Left ventricle myocardium inferior (tissue), 1 donor: ENCODE data around the gene FTCD. TPM values are rescaled to one million over a fixed set of nuclear protein-coding genes. Genes with fewer than 3 reads are reported as not detected.

Experiments used
- DNase-seq: peaks from one replicate; pipeline ENCODE4 v3.0.0-alpha.2; 2020
- H3K27ac ChIP-seq: fragments of 200-600 bp; replicated peaks from 2 replicates; pipeline ENCODE4 v1.8.0; 2021
- H3K27me3 ChIP-seq: fragments of 200-600 bp; 2 replicates; pipeline ENCODE4 v1.8.0; 2021; ENCODE audit warnings: low read depth
- H3K36me3 ChIP-seq: fragments of 200-600 bp; 2 replicates; pipeline ENCODE4 v1.8.0; 2021
- H3K4me1 ChIP-seq: fragments of 200-600 bp; 2 replicates; pipeline ENCODE4 v1.8.0; 2021
- H3K4me3 ChIP-seq: fragments of 200-600 bp; 2 replicates; pipeline ENCODE4 v1.8.0; 2021; ENCODE audit warnings: mild to moderate bottlenecking, moderate library complexity
- H3K9me3 ChIP-seq: fragments of 200-600 bp; replicated peaks from 2 replicates; pipeline ENCODE4 v1.8.0; 2021
- intact Hi-C: fragments of 100-400 bp; cut with micrococcal nuclease; formaldehyde crosslinking; loops from one replicate; pipeline ENCODE4 v1.11.0; 2022
- total RNA-seq: library from RNA; stranded (reverse); fragmentation: NEBNext Ultra II Directional; extraction: Animal tissue kit (Norgen Biotek cat#: 25700); gene quantifications from one replicate; pipeline ENCODE4 v1.2.1, GENCODE V29; 2021
- TF ChIP-seq, protein P1 (sequence below): fragments of 200-600 bp; IDR thresholded peaks from 2 replicates; pipeline ENCODE4 v1.8.0; 2021; ENCODE audit warnings: antibody characterized with exemption, mild to moderate bottlenecking, borderline replicate concordance
- donor health status: DM: no; HTN: yes; CAD: no; lungs with severe emphysema.

The FTCD gene
- total RNA-seq, 1 donor from 2014 or later: 2.2 TPM

DNA sequence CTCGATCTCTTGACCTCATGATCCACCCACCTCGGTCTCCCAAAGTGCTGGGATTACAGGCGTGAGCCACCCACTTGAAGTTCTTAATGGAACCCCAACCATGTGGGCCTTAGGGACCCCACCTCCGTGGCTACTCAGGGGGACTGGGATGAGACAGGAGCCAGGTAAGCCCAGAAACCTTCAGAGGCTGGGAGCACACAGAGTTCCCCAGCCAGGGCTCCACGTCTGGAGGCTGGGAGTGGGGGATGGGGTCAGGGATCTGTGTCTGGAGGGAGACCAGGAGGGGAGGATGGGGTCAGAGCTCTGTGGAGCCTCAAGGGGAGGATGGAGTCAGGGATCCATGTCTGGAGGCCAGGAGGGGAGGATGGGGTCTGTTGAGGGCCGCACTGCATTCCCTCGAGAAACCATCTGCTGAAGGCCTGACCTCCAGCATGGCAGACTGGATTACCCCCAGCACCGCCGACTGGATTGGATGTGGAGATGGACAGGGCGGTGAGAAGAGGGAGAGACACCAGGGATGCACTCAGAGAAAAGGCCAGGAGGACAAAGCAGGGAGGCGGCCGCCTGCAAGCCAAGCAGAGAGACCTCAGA lies 2.1 kb upstream of the FTCD start:
- TF ChIP-seq, protein P1, sequence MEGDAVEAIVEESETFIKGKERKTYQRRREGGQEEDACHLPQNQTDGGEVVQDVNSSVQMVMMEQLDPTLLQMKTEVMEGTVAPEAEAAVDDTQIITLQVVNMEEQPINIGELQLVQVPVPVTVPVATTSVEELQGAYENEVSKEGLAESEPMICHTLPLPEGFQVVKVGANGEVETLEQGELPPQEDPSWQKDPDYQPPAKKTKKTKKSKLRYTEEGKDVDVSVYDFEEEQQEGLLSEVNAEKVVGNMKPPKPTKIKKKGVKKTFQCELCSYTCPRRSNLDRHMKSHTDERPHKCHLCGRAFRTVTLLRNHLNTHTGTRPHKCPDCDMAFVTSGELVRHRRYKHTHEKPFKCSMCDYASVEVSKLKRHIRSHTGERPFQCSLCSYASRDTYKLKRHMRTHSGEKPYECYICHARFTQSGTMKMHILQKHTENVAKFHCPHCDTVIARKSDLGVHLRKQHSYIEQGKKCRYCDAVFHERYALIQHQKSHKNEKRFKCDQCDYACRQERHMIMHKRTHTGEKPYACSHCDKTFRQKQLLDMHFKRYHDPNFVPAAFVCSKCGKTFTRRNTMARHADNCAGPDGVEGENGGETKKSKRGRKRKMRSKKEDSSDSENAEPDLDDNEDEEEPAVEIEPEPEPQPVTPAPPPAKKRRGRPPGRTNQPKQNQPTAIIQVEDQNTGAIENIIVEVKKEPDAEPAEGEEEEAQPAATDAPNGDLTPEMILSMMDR: no peak
- intact Hi-C loops: no loop called here
- H3K27ac ChIP-seq: no peak overlapping the region
- DNase-seq: no peak
- no peaks in the 10 kb centered on the region for H3K9me3 ChIP-seq
- H3K4me3 ChIP-seq: no peak overlapping the region
- no peaks in the 10 kb centered on the region for H3K27me3 ChIP-seq
- peaks cover 11% of the 10 kb centered on the region for H3K36me3 ChIP-seq
- peaks cover 14% of the 10 kb centered on the region for H3K4me1 ChIP-seq

DNA sequence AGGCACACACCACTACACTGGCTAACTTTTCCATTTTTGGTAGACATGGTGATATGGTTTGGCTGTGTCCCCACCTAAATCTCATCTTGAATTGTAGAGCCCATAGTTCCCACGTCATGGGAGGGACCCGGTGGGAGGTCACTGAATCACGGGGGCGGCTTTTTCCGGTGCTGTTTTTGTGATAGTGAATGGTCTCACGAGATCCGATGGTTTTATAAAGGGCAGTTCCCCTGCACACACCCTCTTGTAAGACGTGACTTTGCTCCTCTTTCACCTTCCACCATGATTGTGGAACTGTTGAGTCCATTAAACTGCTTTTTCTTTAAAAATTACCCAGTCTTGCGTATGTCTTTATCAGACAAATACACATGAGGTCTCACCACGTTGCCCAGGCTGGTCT lies 1.3 kb upstream of the FTCD start:
- Histone ChIP-seq H3K4me1 (peaks cover 16% of the 10 kb centered on the region), H3K4me3 (no peak overlapping the region), H3K9me3 (no peaks in the 10 kb centered on the region), H3K27me3 (no peaks in the 10 kb centered on the region), H3K27ac (no peak overlapping the region), H3K36me3 (peaks cover 7% of the 10 kb centered on the region)
- intact Hi-C loops: no loop called here
- TF ChIP-seq, protein P1: no peak
- DNase-seq: no peak

DNA sequence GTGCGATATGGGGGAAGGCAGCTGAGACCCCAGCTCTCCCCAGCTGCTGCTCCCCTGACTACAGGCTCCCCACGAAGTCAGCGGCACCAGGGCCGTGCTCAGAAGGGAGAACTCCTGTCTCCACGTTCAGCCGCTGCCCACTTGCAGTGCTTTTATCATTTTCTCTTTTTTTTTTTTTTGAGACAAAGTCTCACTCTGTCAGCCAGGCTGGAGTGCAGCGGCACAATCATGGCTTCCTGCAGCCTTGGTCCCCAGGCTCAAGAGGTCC lies 933 bp upstream of the FTCD start:
- DNase-seq: no peak
- Histone ChIP-seq H3K36me3 (peaks cover 4% of the 10 kb centered on the region), H3K9me3 (no peaks in the 10 kb centered on the region), H3K4me3 (no peak overlapping the region), H3K4me1 (peaks cover 16% of the 10 kb centered on the region), H3K27me3 (no peaks in the 10 kb centered on the region), H3K27ac (no peak overlapping the region)
- intact Hi-C loops: no loop called here
- TF ChIP-seq, protein P1: no peak

DNA sequence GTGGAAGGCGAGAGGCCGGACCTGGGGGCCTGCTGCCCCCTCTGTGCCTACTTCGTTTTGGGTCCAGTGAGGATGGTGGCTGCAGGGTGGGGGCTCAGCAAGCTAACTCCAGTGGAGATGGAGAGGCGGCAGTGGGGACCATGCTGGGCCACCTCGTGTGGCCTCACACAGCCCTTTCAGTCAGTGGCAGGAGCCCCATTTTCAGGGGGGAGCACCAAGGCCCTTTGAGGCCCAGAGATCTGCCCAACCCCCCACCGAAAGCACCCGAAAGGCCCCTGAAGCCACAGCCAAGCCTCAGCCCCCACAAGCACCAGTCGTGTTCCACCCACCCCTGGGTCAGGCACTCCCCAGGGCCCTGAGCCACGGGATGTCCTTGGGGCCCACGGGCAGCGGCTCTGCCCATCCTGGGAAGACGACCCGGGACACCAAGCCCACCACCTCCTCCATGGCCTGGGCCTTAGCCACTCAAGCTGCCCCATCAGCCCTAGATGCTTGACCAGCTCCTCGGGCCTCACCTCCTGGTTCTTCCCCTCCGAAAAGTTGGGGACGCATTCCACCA lies 345 bp downstream of the FTCD start:
- Histone ChIP-seq H3K27ac (no peak overlapping the region), H3K36me3 (no peaks in the 10 kb centered on the region), H3K27me3 (no peaks in the 10 kb centered on the region), H3K9me3 (no peaks in the 10 kb centered on the region), H3K4me3 (no peak overlapping the region), H3K4me1 (peaks cover 16% of the 10 kb centered on the region)
- no peak for DNase-seq
- TF ChIP-seq, protein P1: no peak
- intact Hi-C loops: no loop called here

DNA sequence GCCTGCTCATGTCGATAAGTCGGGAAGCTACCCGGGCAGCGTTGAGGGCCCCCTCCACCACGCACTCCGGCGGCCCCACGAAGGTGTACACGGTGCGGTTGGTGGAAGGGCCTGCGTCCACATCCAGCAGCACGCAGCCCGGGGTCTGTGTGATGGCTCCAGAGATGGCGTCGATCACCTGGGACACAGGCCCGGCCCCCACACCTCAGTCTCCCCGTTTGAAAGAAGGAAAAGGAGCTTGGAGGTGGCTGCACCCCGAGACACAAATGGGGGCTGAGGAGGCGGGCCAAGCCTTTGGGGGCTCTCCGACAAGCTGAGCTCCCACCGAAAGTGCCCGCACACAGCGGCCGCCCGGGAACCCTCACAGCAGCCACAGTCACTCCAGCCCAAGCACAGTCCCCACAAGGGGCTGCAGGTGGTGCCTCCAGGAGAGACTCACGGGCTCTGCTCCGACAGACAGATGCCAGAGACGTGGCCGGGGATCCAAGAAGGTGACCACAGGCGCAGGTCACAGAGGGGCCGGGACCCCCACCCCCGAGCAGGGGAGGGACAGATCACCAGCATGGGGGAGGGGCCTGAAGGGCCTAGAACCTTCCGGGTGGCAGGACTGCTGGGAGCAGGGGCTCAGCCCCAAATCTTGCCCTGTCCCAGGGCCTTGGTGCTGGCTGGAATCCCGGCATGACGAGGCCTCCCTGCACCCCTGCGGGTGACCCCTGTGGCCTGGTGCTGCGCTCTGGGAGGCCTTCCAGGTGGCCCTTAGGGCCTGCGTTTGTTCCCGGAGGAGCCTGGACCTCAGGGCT lies 1.0 kb downstream of the FTCD start:
- intact Hi-C loops: no loop called here
- TF ChIP-seq, protein P1: no peak
- DNase-seq: no peak

More for the DNA sequence above, 1.0 kb downstream of the FTCD start:
- H3K4me1 ChIP-seq: peaks cover 16% of the 10 kb centered on the region
- H3K4me3 ChIP-seq: no peak overlapping the region
- no peaks in the 10 kb centered on the region for H3K36me3 ChIP-seq
- H3K27me3 ChIP-seq: no peaks in the 10 kb centered on the region
- no peak overlapping the region for H3K27ac ChIP-seq
- no peaks in the 10 kb centered on the region for H3K9me3 ChIP-seq
